IPS DF 6.9 (cell line): ENCODE measurements around the gene ACSS2.

Source experiments
- DNase-seq: peaks from one replicate; pipeline ENCODE4 v3.0.0-alpha.2; 2013; ENCODE audit warnings: low read depth, low spot score
- H3K27ac ChIP-seq: one replicate; pipeline ENCODE4 v1.5.1; 2013; ENCODE audit warnings: low read length, control low read depth
- H3K27me3 ChIP-seq: 2 replicates; pipeline ENCODE4 v1.6.1; 2013; ENCODE audit warnings: mild to moderate bottlenecking, low read length; ENCODE audit not compliant: control insufficient read depth, insufficient read depth
- H3K36me3 ChIP-seq: 2 replicates; pipeline ENCODE4 v1.6.1; 2013; ENCODE audit warnings: low read length; ENCODE audit not compliant: control insufficient read depth, insufficient read depth
- H3K4me1 ChIP-seq: 2 replicates; pipeline ENCODE4 v1.6.1; 2013; ENCODE audit warnings: low read length; ENCODE audit not compliant: control insufficient read depth, insufficient read depth
- H3K4me3 ChIP-seq: 2 replicates; pipeline ENCODE4 v1.5.1; 2013; ENCODE audit warnings: mild to moderate bottlenecking, low read length
- H3K9me3 ChIP-seq: 2 replicates; pipeline ENCODE4 v1.6.1; 2013; ENCODE audit warnings: low read length, inconsistent platforms; ENCODE audit not compliant: control insufficient read depth, insufficient read depth
- WGBS: extraction: QIAGEN DNeasy Blood & Tissue Kit; methylation state at CpG from one replicate; pipeline ENCODE4 v1.1.7; 2013; ENCODE audit warnings: mixed read lengths, missing lambda C conversion rate; ENCODE audit not compliant: insufficient read length, insufficient coverage; 5-methylcytosine and 5-hydroxymethylcytosine counted together

The ACSS2 gene

DNA sequence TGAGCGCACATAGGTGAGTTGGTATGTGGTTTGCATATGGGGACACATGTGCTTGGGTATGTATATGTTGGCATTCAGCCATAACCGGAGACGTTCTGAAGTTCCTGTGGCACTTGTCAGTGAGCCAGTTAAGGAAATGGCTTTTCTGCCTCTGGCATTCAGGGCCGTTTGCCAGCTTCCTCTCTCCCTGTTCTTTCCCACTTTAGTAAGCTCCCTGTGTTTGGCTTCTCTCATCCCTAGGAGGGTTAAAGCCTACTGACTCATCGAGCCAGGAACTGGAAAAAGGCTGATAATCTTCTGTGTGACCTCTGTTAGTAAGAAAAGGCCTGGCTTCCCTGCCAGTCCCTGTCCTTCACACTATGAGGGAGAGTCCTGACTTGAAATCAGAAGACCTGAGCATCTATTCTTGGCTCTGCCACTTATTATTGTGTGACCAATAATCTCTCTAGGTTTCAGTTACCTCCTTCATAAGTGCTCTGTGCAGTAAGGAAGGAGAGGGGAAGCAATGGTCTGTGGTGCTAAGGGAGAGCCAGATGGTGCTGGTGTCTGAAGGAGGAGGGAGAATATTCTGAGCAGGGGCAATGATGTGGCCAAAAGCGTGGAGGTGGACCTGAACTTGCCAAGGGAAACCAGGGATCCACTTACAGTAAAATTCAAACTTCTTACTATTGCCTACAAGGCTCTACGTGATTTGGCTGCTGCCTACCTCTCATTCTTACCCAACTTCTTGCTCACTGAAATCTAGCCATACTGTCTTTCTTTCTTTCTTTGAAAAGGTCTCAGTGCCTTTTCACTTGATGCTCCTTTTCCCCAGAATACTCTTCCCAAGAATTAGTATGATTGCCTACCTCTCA is 31.4 kb downstream of the ACSS2 start:
- DNase-seq, result no peak
- H3K4me1 ChIP-seq, result no peaks in the 10 kb centered on the region
- H3K27ac ChIP-seq, result no peak overlapping the region
- no peak overlapping the region for H3K4me3 ChIP-seq
- H3K27me3 ChIP-seq, result no peaks in the 10 kb centered on the region
- WGBS, result no CpG with 5 or more reads among the region's 7 CpGs
- H3K9me3 ChIP-seq, result no peaks in the 10 kb centered on the region
- H3K36me3 ChIP-seq, result no peaks in the 10 kb centered on the region

GRCh38 chr20:34915131-34915530 is 38.7 kb downstream of the ACSS2 start:
- no peak overlapping the region for H3K27ac ChIP-seq
- H3K9me3 ChIP-seq, result peaks cover 2% of the 10 kb centered on the region; the same call in 1 of the 2 replicates
- no peak overlapping the region for H3K4me3 ChIP-seq
- no CpG with 5 or more reads among the region's 4 CpGs for WGBS
- H3K36me3 ChIP-seq, result peaks cover 2% of the 10 kb centered on the region; the same call in 1 of the 2 replicates
- no peaks in the 10 kb centered on the region for H3K4me1 ChIP-seq
- DNase-seq, result no peak
- H3K27me3 ChIP-seq, result no peaks in the 10 kb centered on the region

DNA sequence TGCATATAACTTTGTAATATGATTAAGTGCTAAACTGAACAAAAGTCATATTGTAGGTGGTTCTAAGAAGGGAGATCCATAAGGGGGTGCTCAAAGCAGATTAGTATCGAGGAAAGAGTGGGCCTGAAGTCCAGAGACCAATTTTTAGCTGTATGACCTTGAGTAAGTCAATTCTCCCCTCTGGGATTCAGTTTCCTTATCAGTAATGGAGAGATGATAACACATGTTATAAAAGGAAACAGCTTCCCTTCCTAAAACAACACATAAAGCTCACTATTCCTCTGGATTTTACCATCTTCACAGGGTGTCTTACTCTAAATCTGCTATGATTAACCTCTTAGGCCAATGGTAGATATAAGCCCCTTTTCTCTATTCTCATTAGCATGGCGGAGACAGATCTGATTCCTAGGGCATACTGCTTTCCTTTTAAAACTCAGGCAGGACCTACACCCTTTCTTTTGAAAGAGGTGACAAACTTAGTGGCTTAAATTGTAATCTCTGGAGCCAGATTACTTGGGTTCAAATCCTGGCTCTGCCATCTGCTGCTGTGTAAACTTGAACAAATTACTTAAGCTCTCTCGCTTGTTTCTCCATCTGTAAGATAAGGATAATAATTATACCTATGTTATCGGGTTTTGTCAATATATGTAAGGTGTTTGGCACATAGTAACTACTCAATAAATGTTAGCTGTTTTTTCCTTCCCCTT is 39.5 kb downstream of the ACSS2 start:
- H3K36me3 ChIP-seq, result peaks cover 2% of the 10 kb centered on the region; the same call in 1 of the 2 replicates
- no peak overlapping the region for H3K4me3 ChIP-seq
- H3K9me3 ChIP-seq, result peaks cover 2% of the 10 kb centered on the region; the same call in 1 of the 2 replicates
- H3K27ac ChIP-seq, result no peak overlapping the region
- no peak for DNase-seq
- WGBS, result no CpG with 5 or more reads among the region's 4 CpGs
- H3K4me1 ChIP-seq, result no peaks in the 10 kb centered on the region
- no peaks in the 10 kb centered on the region for H3K27me3 ChIP-seq

- Histone ChIP-seq H3K27ac (no peak overlapping the region), H3K4me3 (no peak overlapping the region), H3K9me3 (peaks cover 2% of the 10 kb centered on the region; the same call in 1 of the 2 replicates), H3K4me1 (no peaks in the 10 kb centered on the region), H3K27me3 (no peaks in the 10 kb centered on the region), H3K36me3 (peaks cover 5% of the 10 kb centered on the region)
- WGBS, result no CpG with 5 or more reads among the region's 2 CpGs
- DNase-seq, result no peak
Measured at GRCh38 chr20:34916774-34917354, 40.5 kb downstream of the ACSS2 start.

- H3K4me3 ChIP-seq, result no peak overlapping the region
- H3K36me3 ChIP-seq, result peaks cover 5% of the 10 kb centered on the region; the same call in 1 of the 2 replicates
- H3K27me3 ChIP-seq, result no peaks in the 10 kb centered on the region
- no peak for DNase-seq
- no peaks in the 10 kb centered on the region for H3K4me1 ChIP-seq
- no peaks in the 10 kb centered on the region for H3K9me3 ChIP-seq
- H3K27ac ChIP-seq, result no peak overlapping the region
Measured at GRCh38 chr20:34920055-34920454, 43.6 kb downstream of the ACSS2 start.

DNA sequence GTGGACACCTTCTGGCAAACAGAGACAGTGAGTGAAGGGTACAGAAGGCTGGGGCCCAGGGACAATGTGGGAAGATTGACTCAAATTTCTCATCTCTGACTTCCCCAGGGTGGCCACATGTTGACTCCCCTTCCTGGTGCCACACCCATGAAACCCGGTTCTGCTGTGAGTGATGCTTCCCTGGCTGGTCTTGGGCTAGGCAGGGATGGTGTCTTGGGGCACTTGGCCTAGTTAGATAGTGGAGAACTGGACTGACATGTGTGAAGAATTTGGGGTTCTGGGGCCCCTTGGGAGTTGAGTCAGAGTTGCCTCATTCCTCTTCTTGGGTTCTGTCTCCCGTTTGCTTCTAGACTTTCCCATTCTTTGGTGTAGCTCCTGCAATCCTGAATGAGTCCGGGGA is 45.0 kb downstream of the ACSS2 start:
- Histone ChIP-seq H3K27ac (no peak overlapping the region), H3K36me3 (peaks cover 5% of the 10 kb centered on the region; the same call in 1 of the 2 replicates), H3K27me3 (no peaks in the 10 kb centered on the region), H3K4me3 (no peak overlapping the region), H3K4me1 (no peaks in the 10 kb centered on the region), H3K9me3 (no peaks in the 10 kb centered on the region)
- WGBS, result no CpG with 5 or more reads among the region's 3 CpGs
- DNase-seq, result no peak

GRCh38 chr20:34922654-34923381 is 46.4 kb downstream of the ACSS2 start:
- H3K36me3 ChIP-seq, result peaks cover 11% of the 10 kb centered on the region
- no peak overlapping the region for H3K27ac ChIP-seq

GRCh38 chr20:34923414-34923813 is 47.0 kb downstream of the ACSS2 start:
- Histone ChIP-seq H3K27ac (no peak overlapping the region), H3K36me3 (peaks cover 13% of the 10 kb centered on the region), H3K9me3 (no peaks in the 10 kb centered on the region), H3K27me3 (no peaks in the 10 kb centered on the region), H3K4me1 (no peaks in the 10 kb centered on the region), H3K4me3 (no peak overlapping the region)
- no peak for DNase-seq
- no CpG with 5 or more reads among the region's 2 CpGs for WGBS

More at GRCh38 chr20:34922654-34923381, 46.4 kb downstream of the ACSS2 start:
- Histone ChIP-seq H3K9me3 (no peaks in the 10 kb centered on the region), H3K27me3 (no peaks in the 10 kb centered on the region), H3K4me1 (no peaks in the 10 kb centered on the region), H3K4me3 (no peak overlapping the region)
- WGBS, result no CpG with 5 or more reads among the region's 5 CpGs
- DNase-seq, result no peak

GRCh38 chr20:34925341-34925740 is 48.9 kb downstream of the ACSS2 start:
- no peak for DNase-seq
- H3K36me3 ChIP-seq, result peaks cover 20% of the 10 kb centered on the region
- no peak overlapping the region for H3K4me3 ChIP-seq
- H3K27ac ChIP-seq, result no peak overlapping the region
- no peaks in the 10 kb centered on the region for H3K9me3 ChIP-seq
- no peaks in the 10 kb centered on the region for H3K4me1 ChIP-seq
- no peaks in the 10 kb centered on the region for H3K27me3 ChIP-seq
- WGBS, result no CpG with 5 or more reads among the region's 3 CpGs

DNA sequence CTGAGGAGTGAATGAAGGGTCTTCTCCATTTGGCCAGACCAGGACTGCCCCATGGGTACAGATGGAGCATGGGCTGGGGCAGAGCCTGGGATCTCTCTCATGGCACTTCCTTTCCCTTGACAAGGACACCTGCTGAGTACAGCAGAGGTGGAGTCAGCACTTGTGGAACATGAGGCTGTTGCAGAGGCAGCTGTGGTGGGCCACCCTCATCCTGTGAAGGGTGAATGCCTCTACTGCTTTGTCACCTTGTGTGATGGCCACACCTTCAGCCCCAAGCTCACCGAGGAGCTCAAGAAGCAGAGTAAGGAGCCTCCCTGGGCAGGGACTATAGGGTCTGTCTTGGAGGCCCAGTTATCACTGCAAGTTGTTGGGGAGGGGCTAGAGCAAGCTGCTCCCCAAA is 49.6 kb downstream of the ACSS2 start:
- Histone ChIP-seq H3K27me3 (no peaks in the 10 kb centered on the region), H3K27ac (no peak overlapping the region), H3K4me3 (no peak overlapping the region), H3K9me3 (no peaks in the 10 kb centered on the region), H3K4me1 (no peaks in the 10 kb centered on the region), H3K36me3 (peaks cover 19% of the 10 kb centered on the region)
- DNase-seq, result no peak
- no CpG with 5 or more reads among the region's 1 CpG for WGBS
